ENCODE measurements around the gene IFNW1.
"Not testable (repeated sequence)": the region's sequence is repeated elsewhere in the genome, so short reads cannot be mapped to it uniquely, and the experiment has no call there.

Gene IFNW1

DNA sequence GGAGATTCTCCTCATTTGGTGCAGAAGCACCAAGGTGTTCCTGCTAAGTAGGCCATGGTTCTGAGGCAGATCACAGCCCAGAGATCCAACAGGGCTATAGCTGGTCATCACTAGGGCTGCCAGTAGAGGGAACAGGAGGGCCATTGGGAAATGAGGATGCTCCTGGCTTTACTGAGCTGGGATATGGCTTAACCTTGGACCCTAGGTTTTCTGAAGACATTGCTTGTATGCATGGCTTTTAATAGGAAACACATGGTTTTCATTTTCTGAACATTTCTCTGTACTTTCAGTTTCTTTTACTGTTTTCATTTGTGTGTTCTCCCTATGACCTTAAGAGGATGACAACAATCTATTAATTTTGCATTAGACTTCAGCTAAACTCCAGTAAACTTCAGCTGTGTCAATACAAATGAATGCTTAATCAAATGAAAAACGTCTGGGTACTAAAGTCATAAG, at the start of gene IFNW1:
Gene IFNW1 (minus strand): TSS at position 406 of the 456 bp plus-strand sequence. CDS start 262 bp downstream, at position 144.
- DNase-seq, result no peak

DNA sequence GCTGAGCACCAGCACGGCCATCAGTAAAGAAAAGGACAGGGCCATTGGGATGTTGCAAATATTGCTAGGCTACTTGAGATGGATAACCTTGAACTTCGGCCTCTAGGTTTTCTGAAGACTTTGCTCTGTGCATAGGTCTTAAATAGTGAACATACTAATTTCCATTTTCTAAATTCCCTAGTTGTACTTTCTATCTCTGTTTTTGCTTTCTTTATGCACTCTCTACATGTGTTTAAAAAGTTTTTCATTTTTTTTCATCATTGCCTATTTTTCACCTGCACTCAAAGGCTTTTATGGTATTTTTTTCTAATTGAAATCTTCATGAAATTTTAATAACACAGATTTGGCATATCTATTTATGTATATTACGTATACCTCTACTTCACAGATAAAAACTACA, 45.9 kb upstream of the IFNW1 start, which contains the start of gene IFNA4:
Gene IFNA4 (minus strand): TSS at position 101 of the 400 bp plus-strand sequence. CDS start 56 bp downstream, at position 45.
- DNase-seq, result not testable (repeated sequence)

DNA sequence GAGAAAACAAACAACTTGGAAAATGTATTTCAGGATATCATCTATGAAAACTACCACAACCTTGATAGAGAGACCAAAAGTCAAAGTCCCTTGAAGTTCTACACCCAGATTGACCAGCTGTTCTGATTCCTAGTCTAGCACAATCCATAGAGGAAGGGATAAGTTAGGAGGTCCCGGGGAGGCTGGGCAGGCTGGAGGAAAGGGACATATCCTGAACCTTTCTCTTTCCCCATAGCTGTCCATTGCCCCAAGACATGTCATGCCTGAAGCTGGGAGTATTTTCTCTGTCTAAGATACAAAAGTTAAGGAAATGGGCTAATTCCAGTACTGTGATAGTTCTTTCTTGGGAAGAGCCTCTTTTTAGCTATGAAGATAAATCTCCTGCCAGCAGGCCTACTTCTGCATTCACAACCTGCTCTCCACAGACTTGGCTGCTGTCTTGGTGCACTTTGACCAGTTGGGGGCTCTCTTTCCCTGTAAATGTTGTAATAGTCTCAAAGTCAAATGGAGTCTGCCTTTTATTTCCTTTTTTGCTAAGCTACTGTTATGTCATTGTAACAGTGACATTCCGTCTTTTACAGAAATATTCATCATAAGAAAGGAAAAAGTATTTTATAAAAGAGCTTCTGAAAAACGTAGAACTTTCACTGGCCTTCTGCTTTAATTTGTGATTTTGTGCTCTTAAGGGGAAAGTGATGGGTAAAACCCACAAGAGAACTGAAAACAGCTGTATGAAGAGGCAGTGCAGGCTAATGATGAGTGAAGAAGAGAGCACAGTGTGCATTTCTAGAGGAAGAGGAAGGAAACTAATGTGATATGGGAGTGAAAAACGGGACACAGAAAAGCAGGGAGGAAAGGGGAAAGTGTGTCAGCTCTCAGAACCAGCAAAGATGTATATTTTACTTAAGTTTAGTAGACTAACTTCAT, 41.4 kb upstream of the IFNW1 start:
- DNase-seq, result peak; percentile 3

DNA sequence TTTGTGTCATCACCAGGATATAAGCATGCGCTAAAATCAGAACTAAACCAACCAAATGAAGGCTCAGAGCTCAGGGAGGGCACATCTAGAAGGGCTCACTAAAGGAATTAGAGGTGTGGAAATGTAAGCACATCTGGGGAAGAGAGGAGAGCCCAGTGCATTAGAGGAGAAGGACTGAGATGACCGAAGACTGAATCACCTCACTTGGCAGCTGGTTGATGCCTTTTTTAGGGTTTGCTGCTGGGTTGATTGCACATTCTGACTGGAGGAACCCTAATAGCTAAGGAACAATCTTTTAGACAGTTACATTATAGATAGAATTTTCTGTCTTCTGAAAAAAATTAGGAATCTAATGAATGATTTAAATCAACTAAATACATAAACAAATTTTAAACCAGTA, 33.0 kb upstream of the IFNW1 start:
- no peak for DNase-seq

DNA sequence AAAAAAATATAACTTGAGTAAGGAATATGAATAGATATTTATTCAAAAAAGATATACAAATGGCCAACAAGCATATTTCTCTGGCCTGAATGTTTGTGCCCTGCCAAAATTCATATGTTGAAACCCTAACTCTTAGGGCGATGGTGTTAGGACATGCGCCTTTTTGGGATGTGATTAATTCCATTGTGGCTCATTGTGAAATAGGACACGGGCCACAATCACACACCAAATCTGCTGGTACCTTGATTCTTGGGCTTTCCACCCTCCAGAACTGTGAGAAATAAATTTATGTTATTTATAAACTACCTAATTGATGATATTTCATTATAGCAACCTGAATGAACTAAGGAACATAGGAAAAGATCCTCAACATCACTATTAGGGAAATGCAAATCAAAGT, 30.5 kb upstream of the IFNW1 start:
- no peak for DNase-seq

DNA sequence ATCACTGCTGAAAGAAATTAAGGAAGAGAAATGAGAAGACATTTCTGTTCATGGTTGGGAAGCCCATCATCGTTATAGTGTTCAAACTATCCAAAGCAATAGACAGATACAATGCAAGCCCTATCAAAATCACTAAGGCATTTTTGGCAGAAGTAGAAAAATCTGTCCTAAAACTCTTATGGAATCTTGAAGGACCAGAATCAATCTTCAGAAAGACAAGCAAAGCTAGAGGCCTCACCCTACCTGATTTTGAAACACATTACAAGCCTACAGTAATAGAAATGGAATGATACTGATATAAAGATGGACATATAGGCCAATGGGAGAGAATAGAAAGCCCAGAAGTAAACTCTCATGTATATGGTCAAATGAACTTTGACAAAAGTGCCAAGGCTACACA, 29.7 kb upstream of the IFNW1 start:
- DNase-seq, result no peak

DNA sequence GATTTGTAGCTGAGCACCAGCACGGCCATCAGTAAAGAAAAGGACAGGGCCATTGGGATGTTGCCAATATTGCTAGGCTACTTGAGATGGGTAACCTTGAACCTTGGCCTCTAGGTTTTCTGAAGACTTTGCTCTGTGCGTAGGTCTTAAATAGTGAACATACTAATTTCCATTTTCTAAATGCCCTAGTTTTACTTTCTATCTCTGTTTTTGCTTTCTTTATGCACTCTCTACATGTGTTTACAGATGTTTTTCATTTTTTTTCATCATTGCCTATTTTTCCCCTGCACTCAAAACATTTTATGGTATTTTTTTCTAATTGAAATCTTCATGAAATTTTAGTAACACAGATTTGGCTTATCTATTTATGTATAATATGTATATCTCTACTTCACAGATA, 24.9 kb upstream of the IFNW1 start, which contains the start of gene IFNA21:
Gene IFNA21 (minus strand): TSS at position 101 of the 400 bp plus-strand sequence. CDS start 48 bp downstream, at position 53.
- DNase-seq, result not testable (repeated sequence)

DNA sequence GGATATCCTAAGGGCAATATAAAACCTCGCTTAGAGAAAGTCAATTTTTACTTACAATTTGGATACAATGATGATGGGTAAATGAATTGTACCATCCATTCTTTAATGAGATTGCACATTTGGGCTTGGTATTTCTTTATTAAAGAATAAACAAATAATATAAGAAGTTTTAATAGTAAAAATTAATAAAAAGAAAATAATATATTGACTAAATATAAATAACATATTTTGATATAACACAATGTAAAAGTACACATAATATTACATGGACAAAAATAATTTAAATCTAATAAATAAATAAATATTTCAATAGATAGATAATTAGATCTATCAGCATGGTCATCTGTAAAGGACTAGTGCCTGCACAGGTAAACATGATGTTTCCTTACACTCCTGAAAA, 23.9 kb upstream of the IFNW1 start:
- no peak for DNase-seq

DNA sequence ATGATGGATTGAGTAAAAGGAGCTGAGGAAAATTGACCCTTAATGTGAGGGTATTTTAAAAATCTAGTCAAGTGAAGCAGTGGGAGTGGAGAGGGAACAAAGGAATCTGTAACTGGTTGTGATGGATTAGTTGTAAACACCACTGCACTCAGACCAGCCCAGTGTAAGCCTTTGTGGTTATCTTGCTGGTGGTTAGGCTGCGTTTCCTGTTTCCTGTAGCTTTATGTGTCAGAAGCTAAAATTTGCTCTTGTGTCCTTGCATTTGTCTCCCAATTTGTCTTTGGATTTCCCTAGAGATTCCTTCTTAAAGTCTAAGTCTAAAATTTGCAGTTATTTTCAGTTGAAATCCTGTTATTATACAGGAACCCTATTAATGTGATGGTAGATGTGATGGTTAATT, 18.5 kb upstream of the IFNW1 start:
- no peak for DNase-seq

DNA sequence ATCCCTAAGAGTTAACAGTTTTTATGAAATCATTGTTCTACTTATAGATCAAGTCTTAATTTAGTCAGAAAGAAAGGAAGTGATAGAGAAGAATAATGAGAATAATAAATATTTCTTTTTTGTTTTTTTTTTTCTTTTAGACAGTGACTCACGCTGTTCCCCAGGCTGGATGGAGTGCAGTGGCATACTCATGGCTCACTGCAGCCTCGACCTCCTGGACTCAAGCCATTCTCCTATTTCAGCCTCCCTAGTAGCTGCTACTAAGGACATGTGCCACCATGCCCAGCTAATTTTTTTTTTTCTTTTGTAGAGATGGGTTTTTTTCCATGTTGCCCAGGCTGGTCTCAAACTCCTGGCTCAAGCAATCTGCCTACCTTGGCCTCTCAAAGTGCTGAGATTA, 13.9 kb upstream of the IFNW1 start:
- DNase-seq, result no peak

DNA sequence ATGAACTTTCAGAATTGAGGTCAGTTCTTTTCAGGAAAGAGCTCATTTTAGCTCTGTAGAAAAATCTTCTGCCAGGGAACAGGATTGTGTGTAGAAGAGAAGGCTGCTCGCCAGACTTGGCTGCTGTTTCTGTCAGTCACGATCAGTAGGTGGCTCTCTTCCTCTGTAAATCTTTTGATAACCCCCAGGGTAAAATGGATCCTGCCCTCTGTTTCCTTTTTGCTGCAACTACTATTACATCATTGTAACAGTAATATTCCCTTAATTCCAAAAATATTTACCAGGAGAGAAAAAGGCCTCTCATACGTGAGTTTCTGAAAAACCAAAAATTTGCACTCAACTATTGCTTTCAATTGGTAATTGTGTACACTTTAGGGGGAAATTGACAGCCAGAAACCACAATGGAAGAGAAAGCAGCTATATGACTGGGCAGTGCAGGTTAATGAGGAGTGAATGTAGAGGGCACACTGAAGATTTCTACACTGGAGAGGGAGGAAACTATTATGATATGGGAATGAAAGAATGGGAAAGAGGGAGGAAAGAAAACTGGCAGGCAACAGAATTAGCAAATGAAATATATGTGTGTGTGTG, 12.5 kb upstream of the IFNW1 start:
- peak; percentile 37 for DNase-seq

DNA sequence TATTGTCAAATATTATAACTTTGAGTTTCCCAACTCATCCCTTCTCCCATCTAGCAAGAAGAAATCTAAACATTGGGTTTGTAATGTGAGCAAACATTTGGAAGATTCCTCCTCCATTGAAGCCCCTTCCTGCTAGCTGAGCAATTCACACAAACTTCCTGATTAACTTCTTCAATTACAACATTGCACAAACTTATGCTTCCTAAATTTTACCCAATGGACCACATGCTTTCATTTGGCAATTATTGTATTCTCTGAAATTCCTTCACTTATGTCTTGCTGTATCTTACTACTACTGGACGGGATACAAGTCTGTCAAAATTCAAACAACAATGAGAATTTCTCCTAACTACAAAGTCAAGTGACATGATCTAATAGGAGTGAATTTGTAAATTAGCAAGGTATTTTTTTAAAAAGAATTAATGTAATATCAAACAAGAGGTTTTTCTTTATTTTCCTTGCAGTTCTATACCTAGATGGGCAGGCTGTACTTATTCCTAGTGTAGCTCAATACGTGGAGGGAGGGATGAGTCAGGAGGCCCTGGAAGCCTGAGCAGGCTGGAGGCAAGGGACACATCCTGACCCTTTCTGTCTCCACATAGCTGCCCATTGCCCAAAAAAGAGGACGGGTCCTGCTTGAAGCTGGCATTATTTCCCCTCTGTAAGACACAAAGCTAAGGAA, 11.8 kb upstream of the IFNW1 start:
- DNase-seq, result no peak

DNA sequence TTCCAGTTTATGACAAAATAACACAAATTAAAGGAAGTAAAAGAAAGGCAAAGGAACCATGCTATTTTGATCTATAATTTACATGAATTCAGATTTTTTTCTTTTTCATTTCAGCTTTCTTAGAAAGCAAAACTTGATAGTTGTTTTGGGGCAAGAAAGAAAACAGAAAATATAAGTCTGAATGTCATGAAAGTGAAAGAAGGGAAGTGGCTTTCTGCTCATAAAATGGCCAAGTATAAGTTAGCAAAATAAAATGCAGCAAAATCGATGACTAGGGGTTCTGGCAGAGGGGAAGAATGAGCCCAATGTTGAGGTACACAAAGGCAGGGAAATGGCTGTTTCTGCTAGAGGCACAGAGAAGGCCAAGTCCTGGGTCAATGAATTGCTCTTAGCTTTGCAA, 3.0 kb upstream of the IFNW1 start:
- no peak for DNase-seq

DNA sequence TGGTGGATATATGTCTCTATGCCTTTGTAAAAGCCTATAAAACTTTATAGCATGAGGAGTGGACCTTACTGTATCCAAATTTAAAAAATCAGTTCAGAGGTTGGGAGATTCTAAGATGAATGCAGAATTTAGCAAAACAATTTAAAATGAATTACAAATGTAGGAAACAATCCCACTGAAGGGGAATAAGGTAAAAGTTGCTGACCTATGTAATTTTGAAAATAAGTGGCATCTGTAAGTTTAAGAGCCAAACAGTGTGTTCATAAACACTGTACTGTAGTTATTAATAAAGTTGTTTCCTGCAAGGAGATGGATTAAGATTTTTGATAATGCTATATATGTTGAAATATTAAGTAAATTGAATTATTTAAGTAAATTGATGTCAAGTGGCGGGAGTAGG, 4.6 kb downstream of the IFNW1 start:
- no peak for DNase-seq

DNA sequence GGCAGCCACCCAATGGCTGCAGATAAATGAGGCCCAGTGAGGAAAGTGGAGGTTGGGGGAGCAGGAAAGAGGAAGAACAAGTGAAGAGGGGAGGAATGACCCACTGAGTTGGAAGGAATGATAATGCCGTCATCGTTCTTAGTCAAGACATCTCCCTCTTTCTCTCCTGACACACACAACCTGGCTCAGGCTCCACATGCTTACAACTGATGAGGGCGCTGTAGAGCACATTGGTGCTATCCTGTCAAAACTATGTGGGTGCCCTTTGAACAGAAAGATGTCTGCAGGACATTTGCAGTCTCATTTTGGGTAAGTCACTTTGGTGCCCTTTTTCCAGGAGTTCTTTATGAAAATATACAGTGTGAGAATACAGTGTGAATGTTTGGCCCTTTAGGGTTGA, 5.9 kb downstream of the IFNW1 start:
- no peak for DNase-seq

DNA sequence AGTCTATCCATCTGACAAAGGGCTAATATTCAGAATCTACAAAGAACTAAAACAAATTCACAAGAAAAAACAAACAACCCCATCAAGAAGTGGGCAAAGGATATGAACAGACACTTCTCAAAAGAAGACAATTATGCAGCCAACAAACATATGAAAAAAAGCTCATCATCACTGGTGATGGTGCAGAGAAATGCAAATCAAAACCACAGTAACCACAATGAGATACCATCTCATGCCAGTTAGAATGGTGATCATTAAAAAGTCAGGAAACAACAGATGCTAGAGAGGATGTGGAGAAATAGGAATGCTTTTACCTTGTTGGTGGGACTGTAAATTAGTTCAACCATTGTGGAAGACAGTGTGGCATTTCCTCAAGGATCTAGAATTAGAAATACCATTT, 13.4 kb downstream of the IFNW1 start:
- DNase-seq, result not testable (repeated sequence)

DNA sequence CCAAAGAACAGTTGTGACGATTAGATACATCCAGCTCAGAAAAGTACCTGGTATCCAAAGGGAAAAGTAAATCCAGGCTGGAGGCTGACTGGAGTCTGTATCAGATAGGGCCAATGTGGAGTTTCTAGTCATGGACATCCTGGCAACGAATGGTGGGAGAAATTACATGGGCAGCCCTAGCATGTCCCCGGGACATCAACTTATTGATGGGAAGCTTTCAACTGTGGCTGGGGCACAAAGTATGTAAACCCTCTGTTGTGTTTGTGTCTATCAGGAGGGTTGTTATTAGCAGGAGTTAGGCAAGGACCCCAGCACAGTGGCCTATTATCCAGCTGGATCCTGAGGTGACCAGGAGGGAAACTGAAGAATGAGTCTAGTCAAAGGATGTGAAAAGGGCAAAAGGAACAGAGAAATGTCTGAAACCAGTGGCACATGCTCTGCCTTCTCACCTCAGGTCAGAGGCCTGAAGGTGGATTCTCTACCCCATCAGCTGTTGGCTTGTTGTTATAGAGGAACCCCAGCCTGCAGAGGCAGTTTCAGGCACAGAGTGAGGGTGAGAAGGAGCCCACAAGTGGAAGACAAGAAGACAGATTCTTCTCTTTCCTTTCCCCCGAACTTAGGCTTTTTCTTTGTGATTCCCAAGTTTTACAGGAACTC, 19.9 kb downstream of the IFNW1 start:
- no peak for DNase-seq

DNA sequence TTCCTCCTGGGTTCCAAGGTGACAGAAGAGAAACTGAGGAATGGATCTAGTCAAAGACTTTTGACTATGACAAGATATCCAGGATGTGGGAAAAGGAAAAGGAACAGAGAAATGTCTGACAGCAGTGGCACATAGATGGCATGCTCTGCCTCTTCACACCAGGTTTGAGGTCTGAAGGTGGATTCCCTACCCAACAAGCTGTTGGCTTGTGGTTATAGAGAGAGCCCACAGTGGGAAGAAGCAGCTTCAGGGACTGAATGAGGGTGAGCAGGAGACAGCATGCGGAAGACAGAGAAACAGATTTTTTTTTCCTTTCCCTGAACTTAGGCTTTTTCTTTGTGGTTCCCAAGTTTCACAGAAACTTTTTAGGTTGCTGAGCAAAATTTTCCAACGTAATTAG, 20.6 kb downstream of the IFNW1 start:
- no peak for DNase-seq

DNA sequence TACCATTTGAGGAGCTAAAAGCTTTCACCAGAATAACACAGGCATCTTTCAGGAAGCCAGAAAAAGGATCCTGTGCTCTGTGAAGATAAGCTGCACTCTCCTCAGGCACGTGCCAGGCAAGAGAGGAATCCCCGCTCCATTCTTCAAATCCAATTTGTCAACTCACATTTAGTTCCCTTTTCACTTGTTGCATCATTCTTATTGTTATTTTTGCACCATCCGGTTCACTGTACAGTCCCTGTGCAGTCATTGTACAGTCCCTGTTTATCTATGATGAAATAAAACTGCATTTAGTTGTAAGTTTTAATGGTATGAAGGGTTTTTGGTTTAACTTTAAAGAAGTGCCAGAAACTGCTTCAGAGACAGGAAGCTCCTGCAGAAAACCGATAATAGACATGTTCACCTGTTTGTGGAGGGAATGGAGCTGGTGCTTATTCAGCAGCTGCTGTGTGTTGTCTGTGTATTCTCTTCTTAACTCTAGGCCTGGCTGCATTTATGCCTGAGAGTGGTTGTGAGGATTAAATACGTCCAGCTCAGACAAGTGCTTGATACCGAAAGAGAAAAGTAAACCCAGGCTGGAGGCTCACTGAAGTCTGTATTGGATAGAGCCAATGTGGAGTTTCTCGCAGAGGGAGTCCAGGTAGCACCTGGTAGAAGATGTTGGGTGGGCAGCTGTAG, 22.4 kb downstream of the IFNW1 start:
- no peak for DNase-seq

DNA sequence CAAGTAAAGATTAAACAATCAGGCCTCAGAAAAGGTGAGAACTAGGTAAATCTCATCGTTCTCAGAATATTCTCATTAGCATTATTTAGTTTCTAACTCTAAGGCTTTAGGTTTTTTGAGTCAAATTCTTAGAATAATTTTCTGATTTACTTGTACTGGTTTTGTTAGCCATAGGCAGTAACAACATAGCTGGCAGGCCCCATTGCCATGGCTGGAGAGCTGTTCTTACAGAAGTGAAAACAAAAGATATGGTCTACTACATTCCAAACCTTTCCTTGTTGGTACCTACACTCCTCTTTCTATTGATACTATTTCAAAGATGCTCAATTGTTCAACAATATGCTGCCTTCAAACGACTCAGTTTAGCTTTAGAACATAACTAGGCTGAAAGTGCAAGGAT, 27.3 kb downstream of the IFNW1 start:
- DNase-seq, result no peak

DNA sequence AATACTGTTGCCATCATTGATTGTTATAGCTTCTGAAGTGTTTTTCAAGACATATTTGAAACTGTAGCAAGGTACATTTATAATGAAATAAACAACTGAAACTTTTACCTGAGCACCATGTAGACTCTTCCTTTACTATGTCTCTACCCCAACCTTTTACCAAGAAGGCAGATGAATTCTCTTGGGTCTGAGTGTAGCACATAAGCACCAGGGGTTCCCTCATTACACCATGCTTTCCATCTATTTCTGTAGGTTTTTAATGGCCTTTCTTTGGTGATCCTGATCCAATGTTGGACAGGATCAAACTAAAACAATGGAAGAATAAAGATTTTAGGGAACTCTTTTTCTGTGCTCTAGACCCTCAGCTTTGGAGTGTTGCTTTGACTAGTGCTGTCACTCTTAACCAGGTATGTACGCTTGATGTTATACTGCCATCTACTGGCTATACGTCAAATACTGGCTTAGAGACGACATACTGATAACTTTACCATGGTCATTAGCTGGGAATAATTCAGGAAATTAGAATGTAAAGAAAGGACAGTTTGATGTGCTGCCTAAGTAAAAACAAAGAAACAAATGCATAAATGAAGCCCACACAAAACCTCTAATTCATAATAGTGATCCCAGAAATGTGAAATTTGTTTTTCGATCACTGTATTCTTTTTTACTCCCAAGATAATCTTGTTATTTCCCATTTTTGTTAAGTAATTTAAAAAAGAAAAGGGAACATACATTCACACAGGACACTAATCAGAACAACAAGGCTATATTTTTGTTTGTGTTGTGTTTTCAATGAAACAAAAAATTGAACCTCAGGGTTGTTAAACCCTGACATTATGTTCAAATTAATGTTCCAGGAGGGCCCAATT, 30.7 kb downstream of the IFNW1 start:
- peak; percentile 81 for DNase-seq
